Measurements from ENCODE around the gene HHAT. TPM values are rescaled to one million over a fixed set of nuclear protein-coding genes. Genes with fewer than 3 reads are reported as not detected.

Gene HHAT
- total RNA-seq, 4 donors from 2014 or later: 0.83 to 1.6 (median 1.2) TPM

DNA sequence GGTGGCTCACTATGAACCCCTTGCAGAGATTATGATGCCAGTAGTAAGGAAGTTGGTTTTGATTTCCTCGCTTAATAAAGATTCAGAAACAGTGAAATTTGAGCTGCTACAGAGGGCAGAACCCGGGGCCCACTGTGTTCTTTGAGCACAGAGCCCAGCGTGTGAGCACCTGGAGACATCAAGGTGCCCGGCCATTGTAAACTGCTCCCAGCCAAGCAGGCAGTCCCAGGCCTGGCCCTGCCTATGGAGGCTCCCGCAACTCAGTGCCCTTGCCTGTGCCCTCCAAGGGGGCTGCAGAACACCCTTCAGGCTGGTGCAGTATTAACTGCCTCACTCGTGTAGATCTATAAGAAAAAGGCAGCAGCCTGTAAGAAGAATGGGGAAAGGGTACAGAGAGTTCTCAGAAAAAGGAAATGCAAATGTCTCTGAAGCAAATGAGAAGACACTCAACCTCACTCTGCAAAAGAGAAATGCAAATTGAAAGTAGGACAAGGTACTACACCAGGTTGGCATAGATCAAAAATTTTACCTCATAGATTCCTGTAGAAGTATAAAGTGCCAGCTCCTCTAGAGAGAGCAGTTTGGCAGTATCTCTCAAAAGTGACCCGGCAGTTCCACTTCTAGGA is 323.7 kb downstream of the HHAT start:
- TF ChIP-seq POLR2A (IDR thresholded peaks at IDR 0.05; ENCODE audit: low read depth) (no peak), POLR2AphosphoS5 (IDR thresholded peaks at IDR 0.05) (no peak), EP300 (IDR thresholded peaks at IDR 0.05) (no peak)
- TF ChIP-seq, protein P1, sequence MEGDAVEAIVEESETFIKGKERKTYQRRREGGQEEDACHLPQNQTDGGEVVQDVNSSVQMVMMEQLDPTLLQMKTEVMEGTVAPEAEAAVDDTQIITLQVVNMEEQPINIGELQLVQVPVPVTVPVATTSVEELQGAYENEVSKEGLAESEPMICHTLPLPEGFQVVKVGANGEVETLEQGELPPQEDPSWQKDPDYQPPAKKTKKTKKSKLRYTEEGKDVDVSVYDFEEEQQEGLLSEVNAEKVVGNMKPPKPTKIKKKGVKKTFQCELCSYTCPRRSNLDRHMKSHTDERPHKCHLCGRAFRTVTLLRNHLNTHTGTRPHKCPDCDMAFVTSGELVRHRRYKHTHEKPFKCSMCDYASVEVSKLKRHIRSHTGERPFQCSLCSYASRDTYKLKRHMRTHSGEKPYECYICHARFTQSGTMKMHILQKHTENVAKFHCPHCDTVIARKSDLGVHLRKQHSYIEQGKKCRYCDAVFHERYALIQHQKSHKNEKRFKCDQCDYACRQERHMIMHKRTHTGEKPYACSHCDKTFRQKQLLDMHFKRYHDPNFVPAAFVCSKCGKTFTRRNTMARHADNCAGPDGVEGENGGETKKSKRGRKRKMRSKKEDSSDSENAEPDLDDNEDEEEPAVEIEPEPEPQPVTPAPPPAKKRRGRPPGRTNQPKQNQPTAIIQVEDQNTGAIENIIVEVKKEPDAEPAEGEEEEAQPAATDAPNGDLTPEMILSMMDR (IDR thresholded peaks at IDR 0.05): no peak
- intact Hi-C loops (cut with DNase I): no loop called here
- no peak overlapping the region for H3K4me3 ChIP-seq
- no peaks in the 10 kb centered on the region for H3K4me1 ChIP-seq
- DNase-seq (ENCODE audit: extremely low spot score): no peak
- H3K27me3 ChIP-seq: no peaks in the 10 kb centered on the region
- no peak overlapping the region for H3K27ac ChIP-seq (replicated peaks in 1 of 4)
- no peaks in the 10 kb centered on the region for H3K9me3 ChIP-seq
- WGBS: 92% methylated on average over 5 of the region's 7 CpGs
- H3K36me3 ChIP-seq: no peaks in the 10 kb centered on the region

DNA sequence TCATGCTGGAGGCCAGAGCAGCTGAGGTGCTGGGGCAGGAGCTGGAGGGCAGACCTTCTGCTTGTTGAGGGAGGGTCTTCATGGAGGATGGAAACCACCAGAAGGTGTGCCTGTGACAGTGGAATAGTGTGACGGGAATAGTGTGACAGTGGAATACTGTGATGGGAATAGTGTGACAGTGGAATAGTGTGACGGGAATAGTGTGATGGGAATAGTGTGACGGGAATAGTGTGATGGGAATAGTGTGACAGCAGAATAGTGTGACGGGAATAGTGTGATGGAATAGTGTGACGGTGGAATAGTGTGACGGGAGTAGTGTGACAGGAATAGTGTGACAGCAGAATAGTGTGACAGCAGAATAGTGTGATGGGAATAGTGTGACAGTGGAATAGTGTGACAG is 325.1 kb downstream of the HHAT start:
- Histone ChIP-seq H3K27ac (replicated peaks in 1 of 4) (no peak overlapping the region), H3K4me1 (no peaks in the 10 kb centered on the region), H3K36me3 (no peaks in the 10 kb centered on the region), H3K9me3 (no peaks in the 10 kb centered on the region), H3K4me3 (no peak overlapping the region), H3K27me3 (no peaks in the 10 kb centered on the region)
- 47% methylated on average over 6 of the region's 6 CpGs for WGBS
- intact Hi-C loops (cut with DNase I): no loop called here
- TF ChIP-seq POLR2AphosphoS5 (IDR thresholded peaks at IDR 0.05) (no peak), POLR2A (IDR thresholded peaks at IDR 0.05; ENCODE audit: low read depth) (no peak), EP300 (IDR thresholded peaks at IDR 0.05) (no peak)
- TF ChIP-seq, protein P1 (IDR thresholded peaks at IDR 0.05): no peak
- peak; percentile 95 for DNase-seq (ENCODE audit: extremely low spot score)

DNA sequence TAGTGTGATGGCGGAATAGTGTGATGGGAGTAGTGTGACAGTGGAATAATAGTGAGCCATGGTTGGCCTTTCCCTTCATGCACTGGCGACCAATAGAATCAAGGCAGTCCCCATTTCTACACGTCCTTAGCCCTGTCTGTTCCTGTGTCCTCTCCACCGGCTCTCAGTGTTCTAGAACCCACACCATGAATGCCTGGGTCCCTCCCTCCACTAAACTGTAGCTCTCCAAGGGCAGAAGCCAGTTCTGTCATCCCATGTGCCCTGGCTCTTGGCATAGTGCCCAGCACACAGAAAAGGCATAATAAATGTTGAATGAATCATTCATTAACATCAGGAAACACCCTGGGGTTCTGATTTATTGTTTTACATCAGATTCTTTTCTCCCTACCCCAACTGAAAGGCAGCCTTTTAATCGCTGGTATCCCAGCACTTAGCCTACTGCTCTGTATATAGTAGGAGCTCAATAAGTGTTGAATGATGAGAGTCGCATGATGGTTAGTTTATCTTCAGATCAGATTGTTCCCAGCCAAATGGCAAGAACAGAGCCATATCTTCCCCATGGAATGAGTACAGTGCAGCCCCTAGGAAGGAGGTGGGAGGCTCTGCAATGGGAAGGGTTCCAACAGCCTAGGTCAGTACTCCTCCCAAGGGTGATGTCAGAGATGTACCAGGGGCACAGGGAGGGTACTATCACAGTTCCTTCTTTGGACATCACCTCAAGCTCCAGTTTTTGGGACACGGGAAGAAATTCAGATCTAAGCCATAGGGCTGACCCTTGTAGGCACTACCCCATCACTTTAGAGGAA is 325.7 kb downstream of the HHAT start:
- intact Hi-C loops (cut with DNase I): no loop called here
- no peak for DNase-seq (ENCODE audit: extremely low spot score)
- WGBS: 78% methylated on average over 7 of the region's 7 CpGs

DNA sequence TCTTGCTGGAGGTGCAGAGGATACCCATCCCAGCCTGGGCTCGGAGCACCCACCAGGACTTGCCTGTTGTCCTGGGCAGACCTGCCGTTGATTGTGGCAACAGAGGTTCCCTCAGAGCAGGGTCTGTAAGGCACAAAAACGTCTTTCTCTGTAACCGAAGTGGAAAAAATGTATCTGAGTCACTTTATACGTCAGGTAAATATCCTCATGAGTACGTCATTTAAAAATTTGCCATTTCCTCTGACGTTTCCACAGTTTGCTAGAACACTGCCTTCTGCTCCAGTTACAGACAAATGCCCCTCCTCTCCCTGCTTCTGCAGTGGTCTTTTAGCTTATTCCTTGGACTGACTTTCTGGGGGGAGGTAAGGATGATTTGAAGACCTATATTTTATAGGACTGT is 326.8 kb downstream of the HHAT start:
- no peaks in the 10 kb centered on the region for H3K36me3 ChIP-seq
- 77% methylated on average over 7 of the region's 7 CpGs for WGBS
- no peak overlapping the region for H3K27ac ChIP-seq (replicated peaks in 1 of 4)
- H3K4me1 ChIP-seq: no peaks in the 10 kb centered on the region
- no peaks in the 10 kb centered on the region for H3K27me3 ChIP-seq
- no peaks in the 10 kb centered on the region for H3K9me3 ChIP-seq
- TF ChIP-seq EP300 (IDR thresholded peaks at IDR 0.05): no peak
- TF ChIP-seq POLR2AphosphoS5 (IDR thresholded peaks at IDR 0.05): no peak
- TF ChIP-seq, protein P1 (IDR thresholded peaks at IDR 0.05): no peak
- no peak for TF ChIP-seq POLR2A (IDR thresholded peaks at IDR 0.05; ENCODE audit: low read depth)
- DNase-seq (ENCODE audit: extremely low spot score): no peak
- intact Hi-C loops (cut with DNase I): no loop called here
- no peak overlapping the region for H3K4me3 ChIP-seq

More for the DNA sequence above, 325.7 kb downstream of the HHAT start:
- no peak overlapping the region for H3K4me3 ChIP-seq
- no peak for TF ChIP-seq POLR2A (IDR thresholded peaks at IDR 0.05; ENCODE audit: low read depth)
- TF ChIP-seq EP300 (IDR thresholded peaks at IDR 0.05): no peak
- TF ChIP-seq, protein P1 (IDR thresholded peaks at IDR 0.05): no peak
- TF ChIP-seq POLR2AphosphoS5 (IDR thresholded peaks at IDR 0.05): no peak
- no peaks in the 10 kb centered on the region for H3K4me1 ChIP-seq
- no peaks in the 10 kb centered on the region for H3K27me3 ChIP-seq
- no peaks in the 10 kb centered on the region for H3K36me3 ChIP-seq
- no peak overlapping the region for H3K27ac ChIP-seq (replicated peaks in 1 of 4)
- no peaks in the 10 kb centered on the region for H3K9me3 ChIP-seq

All from esophagus muscularis mucosa (tissue), 4 donors.